ENCODE measurements around the gene ZFYVE1.
"Not testable (repeated sequence)": the region's sequence is repeated elsewhere in the genome, so short reads cannot be mapped to it uniquely, and the experiment has no call there.

ZFYVE1 gene

DNA sequence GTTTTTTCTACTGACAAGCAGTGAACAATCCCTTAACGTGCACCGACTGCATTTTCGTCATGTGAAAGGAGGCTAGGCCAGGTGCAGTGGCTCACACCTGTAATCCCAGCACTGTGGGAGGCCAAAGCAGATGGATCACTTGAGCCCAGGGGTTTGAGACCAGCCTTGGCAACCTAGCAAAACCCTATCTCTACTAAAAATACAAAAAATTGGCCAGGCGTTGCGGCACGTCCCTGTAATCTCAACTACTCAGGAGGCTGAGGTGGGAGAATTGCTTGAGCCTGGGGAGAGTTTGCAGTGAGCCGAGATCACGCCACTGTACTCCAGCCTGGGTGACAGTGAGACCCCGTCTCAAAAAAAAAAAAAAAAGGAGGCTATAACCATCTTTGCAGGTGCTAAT is 22.3 kb downstream of the ZFYVE1 start:
- DNase-seq (ENCODE audit: low spot score), result not testable (repeated sequence)

DNA sequence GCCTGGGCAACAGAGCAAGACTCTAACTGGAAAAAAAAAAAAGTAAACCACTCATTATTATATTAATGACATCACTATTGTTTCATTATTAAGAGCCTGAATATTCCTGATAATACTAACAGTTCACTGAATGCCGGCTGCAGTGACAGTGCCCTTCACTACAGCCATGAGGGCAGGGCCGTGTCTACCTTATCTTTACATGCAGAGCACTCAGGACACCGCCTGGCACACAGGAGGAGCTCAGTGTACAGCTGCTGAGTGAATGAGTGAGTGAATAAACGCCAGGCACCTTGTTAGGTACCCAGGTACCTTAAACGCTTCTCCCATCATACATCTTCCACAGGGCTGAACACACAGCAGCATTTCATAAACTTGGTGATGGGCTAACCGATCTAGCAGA is 23.2 kb downstream of the ZFYVE1 start:
- no peak for DNase-seq (ENCODE audit: low spot score)

DNA sequence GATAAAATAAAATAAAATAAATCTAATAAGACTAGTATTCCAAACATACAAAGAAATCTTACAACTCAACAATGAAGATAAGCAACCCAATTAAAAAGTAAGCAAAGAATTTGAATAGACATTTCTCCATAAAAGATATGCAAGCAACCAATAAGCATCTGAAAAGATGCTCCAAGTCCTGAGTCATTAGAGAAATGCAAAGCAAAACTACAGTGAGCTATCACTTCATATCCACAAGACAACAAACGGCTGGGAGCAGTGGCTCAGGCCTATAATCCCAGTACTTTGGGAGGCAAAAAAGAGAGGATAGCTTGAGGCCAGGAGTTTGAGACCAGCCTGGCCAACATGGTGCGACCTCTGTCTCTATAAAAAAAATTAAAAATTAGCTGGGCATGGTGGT is 26.8 kb downstream of the ZFYVE1 start:
- no peak for DNase-seq (ENCODE audit: low spot score)

DNA sequence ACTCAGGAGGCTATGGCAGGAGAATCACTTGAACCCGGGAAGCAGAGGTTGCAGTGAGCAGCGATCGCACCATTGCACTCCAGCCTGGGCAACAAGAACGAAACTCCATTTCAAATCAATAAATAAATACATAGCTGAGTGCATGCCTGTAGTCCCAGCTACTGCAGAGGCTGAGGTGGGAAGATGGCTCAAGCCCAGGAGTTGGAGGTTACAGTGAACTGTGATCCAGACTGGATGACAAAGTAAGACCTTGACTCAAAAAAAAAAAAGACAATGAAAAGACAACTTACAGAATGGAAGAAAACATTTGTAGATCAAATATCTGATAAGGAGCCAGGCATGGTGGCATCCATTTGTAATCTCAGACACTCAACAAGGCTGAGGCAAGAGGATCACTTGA is 27.6 kb downstream of the ZFYVE1 start:
- no peak for DNase-seq (ENCODE audit: low spot score)

DNA sequence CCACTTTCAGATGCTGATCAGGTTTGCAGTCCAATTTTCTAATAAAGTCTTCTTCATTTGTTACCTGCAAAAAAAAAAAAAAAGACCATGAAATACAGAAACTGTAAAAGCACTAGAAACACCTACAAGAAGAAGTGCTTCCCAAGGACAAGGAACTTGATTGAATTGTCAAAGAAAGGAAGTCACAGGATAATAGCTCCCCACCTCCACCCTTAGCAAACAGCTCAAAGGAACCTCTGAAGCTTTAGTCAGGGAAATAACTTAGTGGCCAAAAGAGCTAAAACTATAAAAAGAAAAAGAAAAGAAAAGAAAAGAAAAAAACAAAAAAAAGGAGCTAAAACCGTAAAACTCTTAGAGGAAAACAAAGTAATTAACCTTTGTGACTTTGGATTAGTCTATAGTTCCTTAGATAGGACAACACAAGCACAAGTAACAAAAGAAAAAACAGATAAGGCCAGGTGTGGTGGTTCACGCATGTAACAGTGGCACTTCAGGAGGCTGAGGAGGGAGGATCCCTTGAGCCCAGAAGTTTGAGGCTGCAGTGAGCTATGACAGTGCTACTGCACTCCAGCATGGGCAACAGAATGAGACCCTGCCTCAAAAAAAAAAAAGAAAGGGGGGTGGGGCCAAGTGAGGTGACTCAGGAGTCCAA is 28.5 kb downstream of the ZFYVE1 start:
- no peak for DNase-seq (ENCODE audit: low spot score)

DNA sequence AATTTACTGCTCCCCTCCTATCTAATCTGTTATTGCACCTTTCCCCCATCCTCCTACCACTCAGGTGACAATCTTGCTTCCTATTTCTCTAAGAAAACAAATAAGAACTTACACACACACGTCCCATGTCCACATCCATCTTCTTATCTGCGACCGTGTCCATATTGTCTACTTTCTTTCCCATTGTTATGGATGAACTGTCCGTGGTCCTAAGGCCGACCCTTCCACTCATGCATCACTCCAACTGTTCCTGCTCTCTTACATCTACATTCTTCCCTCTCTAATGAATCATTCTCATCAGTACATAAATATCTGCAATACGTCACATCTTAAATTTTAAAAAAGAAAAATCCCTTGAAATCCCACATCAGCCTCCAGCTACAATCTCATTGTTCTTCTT is 30.0 kb downstream of the ZFYVE1 start:
- no peak for DNase-seq (ENCODE audit: low spot score)

DNA sequence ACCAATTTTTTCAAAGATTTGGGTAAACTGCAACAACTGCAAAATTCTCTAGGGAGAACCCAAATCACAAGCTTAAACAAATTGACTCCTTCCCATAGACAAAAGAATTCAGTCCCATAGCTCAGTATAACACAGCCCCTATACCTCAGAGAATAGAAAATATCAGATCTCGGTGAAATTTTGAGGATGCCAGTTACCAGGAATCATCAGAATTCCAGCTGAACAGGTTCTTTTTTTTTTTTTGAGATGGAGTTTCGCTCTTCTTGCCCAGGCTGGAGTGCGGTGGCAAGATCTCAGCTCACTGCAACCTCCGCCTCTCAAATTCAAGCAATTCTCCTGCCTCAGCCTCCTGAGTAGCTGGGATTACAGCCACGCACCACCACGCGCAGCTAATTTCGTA is 36.7 kb downstream of the ZFYVE1 start:
- no peak for DNase-seq (ENCODE audit: low spot score)

DNA sequence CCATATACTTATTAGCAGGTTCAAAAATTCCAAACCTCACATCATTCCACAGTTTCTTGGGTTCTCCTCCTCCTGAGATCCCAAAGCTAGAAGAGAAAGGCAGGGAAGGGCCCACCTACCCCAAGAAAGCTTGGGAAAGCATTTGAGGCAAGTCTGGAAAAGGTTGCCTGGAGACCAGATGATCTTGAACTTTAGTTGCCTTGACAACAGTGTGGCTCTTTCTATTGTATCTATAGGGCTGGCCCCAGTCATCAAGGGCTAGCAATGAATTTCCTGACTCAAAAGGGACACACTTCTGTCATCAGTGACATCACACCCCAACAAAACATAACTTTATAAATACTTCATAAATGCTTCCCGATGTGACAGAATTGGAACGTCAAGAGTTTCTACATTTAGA is 40.0 kb downstream of the ZFYVE1 start:
- no peak for DNase-seq (ENCODE audit: low spot score)

DNA sequence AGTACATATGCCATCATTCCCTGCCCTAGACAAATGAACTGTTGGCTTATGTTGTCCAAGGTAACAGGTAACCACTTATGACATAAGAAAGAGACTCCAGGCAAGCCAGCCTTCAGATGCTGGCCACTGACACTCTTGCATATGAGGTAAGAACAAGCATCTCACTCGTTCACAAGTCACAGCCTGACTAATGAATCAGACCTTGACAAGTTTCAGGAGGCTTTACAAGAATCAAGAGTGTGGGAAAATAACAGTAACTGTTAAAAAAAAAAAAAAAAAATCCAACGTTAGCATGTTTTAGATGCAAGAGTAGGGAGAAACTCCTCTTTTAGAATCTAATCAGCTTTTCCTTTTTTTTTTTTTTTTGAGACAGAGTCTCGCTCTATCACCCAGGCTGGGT is 40.7 kb downstream of the ZFYVE1 start:
- no peak for DNase-seq (ENCODE audit: low spot score)

DNA sequence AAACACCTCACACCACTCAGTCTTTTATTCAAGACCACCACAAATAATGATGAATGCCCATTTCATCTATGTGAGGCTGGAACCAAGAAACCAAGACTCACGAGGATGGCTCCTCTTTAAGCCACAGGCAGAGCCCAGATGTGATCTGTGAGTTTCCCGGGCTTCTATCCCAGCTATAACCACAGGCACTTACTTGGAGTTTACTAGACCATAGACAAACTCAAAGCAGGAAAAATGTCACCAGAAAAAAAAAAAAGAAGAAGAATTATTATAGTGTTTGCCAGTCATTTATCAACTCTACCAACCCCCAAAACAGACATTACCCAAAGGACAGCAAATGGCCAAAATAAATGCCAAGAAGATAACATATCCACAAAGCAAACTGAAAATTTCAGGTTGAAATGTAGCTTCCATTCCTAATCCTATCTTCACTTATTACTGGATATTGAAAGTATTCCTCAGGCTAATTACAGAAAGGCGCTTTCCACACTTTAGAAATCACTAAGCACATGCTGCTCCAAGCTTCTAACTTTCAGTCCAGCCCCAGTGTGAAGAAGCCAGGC is 44.7 kb downstream of the ZFYVE1 start:
- DNase-seq (ENCODE audit: low spot score), result no peak

DNA sequence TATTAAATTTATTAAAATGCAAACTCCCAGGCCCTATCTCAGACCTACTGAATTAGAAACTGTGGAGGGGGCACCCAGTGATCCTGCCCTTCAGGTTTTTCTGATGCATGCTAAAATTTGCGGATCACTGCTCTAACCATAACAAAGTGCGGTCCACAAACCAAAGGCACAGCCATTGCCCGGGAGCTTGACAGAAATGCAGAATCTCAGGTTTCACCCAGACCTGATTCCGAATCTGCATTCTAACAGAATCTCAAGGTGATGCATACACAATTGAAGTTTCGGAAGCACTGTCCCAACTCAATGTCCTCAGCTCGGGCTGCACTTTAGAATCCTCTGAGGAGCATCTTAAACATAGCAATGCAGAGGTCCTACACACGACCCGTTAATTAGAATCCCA is 46.0 kb downstream of the ZFYVE1 start:
- no peak for DNase-seq (ENCODE audit: low spot score)

DNA sequence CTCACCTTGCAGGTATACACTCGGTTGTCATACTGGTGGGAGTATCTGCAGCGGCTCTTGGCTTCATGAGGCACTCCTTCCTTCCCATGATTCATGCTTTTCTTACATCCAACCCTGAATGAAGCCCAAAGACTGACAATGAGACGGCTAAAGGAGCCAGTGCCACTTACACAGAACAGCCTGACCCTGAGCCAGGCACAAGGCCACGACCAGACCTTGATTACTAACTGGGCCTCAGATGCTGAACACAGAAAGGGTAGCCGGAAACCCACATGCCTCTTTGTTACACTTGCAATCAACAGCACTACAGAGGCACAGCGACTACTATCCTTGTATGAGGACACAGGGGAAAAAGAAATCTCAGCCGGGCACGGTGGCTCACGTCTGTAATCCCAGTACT is 48.0 kb downstream of the ZFYVE1 start:
- no peak for DNase-seq (ENCODE audit: low spot score)

DNA sequence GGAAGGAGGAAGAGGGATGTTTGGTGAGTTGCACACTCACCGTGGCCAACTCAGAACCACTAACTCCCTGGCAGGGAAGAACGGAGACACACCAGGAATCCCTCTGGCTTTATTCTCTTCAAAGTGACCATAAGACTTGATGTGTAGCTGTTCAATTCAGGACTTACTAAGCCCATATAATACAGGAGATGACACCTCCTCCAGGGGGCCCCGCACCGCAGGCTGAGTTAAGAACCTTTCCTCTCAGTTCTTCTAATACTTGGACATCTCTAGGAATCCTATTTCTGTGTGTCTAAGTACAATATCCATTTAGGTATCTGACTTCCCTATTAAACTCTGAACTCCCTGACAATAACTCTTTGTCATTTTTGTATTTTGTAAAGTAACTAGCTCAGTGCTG is 51.1 kb downstream of the ZFYVE1 start:
- no peak for DNase-seq (ENCODE audit: low spot score)

DNA sequence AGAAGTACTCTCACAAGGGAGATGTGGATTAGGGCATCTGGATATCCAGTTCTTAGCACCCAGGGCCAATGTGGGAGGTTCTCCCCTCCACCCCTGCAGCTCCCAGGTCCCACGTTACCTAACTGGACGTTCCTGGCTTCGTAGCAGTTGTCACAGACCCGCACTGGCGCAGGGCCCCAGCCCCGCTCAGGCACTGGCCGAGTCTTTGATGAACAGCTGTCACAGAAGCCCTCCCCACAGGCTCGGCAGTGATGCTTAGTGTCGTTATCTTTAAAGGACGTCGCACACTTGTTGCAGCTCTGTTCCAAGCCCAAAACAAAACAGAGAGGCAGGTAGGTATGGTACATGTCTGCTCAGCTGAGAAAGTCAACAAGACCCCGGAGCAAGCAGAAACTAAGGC is 52.2 kb downstream of the ZFYVE1 start:
- DNase-seq (ENCODE audit: low spot score), result no peak

DNA sequence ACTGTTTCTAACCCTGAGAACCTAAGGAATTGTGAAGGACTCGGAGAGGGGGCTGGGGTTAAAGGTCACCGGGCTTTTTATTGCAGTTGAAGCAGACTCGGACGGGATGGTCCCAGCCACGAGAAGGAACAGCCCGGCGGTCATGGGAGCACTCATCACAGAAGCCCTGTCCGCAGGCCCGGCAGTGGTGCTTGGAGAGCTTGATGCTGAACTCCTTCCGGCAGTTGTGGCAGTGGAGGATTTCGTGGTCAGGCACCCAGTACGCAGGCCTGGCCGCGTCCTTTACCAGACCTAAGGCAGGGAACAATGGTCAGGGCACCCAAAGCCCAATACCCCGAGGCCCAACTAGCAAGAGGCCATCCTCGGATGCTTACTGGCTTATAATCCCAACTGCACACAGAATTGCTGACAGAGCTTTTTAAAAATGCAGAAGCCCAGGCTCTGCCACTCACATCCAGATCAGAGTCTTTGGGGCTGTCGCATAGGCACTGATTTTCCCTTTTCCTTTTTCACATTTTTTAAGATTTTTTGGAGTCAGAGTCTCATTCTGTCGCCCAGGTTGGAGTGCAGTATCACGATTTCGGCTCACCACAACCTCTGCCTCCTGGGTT is 56.0 kb downstream of the ZFYVE1 start:
- no peak for DNase-seq (ENCODE audit: low spot score)

DNA sequence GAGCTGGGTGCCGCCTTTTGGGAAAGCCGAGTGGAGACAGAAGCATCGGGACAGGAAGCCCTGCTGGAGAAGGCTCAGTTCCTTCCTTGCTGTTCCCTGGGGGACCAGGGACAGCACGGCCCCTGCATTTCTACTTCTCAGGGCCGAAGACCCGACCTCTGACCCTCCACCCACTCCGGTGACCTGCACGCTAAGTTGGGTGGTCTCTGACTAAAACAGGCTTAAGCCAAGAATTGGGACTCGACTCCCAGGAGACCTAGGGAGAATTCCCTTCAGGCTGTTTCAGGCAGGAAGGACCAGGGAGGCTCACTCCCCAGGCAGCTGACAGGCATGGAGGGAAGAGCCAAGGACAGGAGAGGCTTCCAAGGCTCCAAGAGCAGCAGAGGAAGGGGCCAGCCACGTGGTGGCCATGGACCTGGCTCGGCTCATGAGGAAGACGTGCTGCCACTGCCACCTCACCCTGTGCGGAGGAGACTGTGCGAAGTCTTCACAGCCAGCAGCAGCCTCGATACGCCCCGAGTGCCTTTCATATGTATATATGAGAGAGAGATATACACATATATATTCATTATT is 56.8 kb downstream of the ZFYVE1 start:
- no peak for DNase-seq (ENCODE audit: low spot score)

DNA sequence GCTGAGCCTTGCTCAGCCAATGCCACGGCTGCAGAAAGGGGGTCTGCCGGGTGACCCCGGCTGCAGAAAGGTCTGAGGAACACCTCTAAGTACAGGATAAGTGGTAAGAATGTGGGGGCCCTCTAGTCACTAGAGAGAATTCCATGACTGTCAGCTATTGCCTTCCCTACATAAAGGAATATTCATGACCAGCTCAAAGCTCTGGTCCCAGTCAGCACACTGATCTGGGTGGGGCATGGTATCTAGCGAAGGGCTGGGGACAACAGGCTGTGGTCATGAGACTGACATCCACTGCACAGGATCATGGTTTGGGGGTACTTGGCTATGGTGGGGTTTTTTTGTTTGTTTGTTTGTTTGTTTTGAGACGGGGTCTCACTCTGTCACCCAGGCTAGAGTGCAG is 58.6 kb downstream of the ZFYVE1 start:
- DNase-seq (ENCODE audit: low spot score), result no peak

DNA sequence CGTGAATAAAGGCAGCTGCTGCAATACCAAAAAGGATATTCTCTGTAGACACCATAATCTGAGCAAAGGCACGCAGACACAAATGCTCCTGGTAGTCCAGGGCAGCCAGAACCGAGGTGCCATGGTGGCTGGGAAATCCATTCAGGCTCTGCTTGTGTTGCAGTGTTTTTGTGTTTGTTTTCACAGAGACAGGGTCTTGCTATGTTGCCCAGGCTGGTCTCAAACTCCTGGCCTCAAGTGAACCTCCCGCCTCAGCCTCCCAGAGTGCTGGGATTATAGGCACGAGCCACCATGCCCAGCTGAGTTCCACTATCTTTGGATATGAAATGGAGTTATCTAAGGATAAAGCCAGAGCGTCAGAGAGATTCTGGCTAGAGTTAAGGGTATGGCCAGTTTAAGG is 60.9 kb downstream of the ZFYVE1 start:
- DNase-seq (ENCODE audit: low spot score), result no peak

DNA sequence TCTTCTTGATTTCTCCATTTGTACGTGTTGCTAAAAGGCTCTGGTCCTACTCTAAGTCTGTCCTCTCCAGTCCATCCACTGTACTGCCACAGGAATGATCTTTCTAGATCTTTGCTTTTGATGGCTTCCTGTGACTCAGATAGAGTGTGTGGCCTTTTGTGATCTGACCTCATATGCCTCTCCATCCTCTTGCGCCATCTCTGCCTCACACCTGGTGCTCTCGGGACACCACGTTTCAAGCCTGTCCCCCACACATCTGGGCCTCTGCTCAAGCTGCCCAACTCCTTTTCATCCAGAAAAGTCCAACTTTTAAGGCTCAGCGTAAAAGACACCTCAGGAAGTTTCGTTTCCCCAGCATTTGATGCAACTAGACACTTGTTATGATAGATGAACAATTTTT is 61.7 kb downstream of the ZFYVE1 start:
- no peak for DNase-seq (ENCODE audit: low spot score)

DNA sequence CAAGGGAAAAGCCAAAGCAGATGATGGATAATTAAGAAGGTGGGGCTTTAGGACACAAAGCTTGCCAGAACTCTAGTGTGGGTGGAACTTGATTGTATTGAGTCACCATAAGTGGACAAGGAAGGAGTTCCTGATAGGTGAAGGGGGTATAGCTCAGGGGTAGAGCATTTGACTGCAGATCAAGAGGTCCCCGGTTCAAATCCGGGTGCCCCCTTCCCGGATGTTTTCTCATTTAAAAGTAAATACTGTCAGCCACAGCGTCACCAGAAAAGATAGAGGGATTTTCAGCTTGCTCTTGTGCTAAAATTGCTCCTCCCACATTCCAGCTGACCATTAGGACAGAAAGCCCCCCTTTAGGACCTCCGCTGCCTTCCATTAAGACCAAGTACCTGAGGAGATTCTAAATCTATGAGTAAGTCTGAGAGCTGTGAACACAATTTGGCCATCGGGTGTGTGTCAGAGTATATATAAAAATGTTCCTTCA is 64.0 kb downstream of the ZFYVE1 start:
- no peak for DNase-seq (ENCODE audit: low spot score)

DNA sequence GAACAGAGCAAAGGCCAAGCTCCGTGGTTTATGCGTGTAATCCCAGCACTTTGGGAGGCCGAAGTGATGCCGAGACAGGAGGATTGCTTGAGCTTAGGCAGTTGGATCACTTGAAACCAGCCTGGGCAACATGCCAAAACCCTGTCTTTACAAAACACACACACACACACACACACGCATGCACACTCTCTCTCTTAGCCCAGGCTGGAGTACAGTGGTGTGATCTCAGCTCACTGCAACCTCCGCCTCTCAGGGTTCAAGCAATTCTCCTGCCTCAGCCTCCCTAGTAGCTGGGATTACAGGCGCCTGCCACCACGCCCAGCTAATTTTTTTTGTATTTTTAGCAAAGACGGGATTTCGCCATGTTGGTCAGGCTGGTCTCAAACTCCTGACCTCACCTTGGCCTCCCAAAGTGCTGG is 64.6 kb downstream of the ZFYVE1 start:
- DNase-seq (ENCODE audit: low spot score), result not testable (repeated sequence)

DNA sequence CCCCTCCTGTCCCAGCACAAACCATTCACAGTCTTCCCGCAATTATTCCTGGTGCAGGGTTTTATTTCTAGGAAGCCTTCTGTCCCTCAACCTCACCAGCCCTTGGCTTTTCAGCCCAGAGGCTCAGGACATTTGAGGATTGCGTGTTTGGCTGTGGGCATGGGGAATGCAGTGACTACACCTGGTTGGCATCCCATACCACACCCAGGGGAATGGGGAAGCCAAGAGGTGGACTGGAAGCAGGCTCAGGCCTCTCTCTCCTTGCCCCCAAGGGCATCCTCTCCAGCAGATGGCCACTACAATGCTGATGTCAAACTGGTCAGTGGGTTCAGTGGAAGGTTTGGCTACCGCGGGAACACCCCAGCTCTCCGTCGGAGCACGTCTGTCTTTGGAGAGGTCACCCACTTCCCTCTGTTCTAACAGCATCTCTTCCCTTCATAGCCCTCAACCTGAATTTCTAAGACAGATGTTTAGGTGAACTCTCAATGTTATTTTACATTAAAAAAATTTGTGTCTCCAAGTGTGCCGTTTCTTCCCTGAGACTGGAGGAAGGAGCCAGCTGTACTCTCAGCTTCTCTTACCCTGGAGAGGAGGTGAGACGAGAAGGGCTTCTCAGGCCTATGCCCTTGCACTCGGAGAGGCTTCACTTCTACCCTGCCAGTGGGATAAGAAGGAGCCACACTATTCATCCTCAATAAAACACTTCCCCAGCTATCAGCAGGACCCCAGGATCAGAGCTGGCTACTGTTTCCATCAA is 65.1 kb downstream of the ZFYVE1 start:
- no peak for DNase-seq (ENCODE audit: low spot score)
